ENCODE measurements around the gene ATXN2. TPM values are rescaled to one million over a fixed set of nuclear protein-coding genes. Genes with fewer than 3 reads are reported as not detected.

ATXN2 gene
- total and polyA plus RNA-seq, 8 donors = 12.9 to 28.2 (median 19.4) TPM

DNA sequence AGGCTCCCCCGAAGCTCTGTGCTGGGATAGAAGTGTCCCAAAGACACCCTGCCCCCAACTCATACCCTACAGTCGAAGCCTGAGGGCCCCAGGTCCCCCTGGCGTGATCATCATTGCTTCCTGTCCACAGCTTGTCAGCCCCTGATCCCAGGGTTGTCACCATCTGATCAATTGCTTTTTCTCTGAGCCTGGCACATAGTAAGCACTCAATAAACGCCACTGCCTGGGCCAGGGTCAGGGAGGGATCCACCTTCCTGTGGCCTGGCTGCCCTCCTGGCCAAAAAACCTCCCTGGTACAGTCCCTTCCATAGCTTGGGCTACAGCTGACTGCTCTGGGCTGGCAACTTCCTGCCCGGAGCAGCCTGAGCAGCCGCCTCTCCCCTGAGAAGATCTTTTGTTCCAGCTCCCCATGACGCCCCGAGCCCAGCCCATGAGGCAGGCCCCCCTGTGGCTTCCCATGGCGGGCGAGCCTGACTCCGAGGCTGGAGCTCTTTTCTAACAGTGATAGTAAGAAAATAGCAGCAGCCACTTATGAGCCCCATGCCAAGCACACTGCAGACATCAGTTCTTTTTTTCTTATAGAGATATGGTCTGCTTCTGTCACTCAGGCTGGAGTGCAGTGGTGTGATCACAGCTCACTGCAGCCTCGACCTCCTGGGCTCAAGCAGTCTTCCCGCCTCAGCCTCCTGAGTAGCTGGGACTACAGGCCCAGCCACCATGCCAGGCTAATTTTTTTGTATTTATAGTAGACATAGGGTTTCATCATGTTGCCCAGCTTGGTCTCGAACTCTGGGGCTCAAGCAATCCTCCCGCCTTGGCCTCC, 186.9 kb downstream of the ATXN2 start:
- peak in 1 of 4 donors; percentile 4 for ATAC-seq
- no peak for DNase-seq
- 77 to 79% methylated on average over 15 of the region's 15 CpGs for WGBS, 2 donors
- H3K9me3 ChIP-seq = no peaks in the 10 kb centered on the region
- H3K4me1 ChIP-seq = peaks cover 4 to 33% (median 15%) of the 10 kb centered on the region in 3 donors
- no peak overlapping the region for H3K4me3 ChIP-seq
- peak overlapping the region in 1 of 4 donors; percentile 15 for H3K27ac ChIP-seq
- no peak for TF ChIP-seq CTCF (IDR thresholded peaks at IDR 0.05)
- intact Hi-C loops (cut with DNase I) = no loop called here
- H3K27me3 ChIP-seq = no peaks in the 10 kb centered on the region
- no peaks in the 10 kb centered on the region for H3K36me3 ChIP-seq
- no peak for FAIRE-seq

- H3K27me3 ChIP-seq = no peaks in the 10 kb centered on the region
- WGBS, 2 donors = 66 to 74% methylated on average over 8 of the region's 8 CpGs
- TF ChIP-seq CTCF (IDR thresholded peaks at IDR 0.05) = no peak
- peaks cover 4 to 33% (median 15%) of the 10 kb centered on the region in 3 donors for H3K4me1 ChIP-seq
- ATAC-seq = peak in 3 of 4 donors; percentile 10 to 38 (median 21)
- no peaks in the 10 kb centered on the region for H3K9me3 ChIP-seq
- H3K27ac ChIP-seq = peak overlapping the region in 2 of 4 donors; percentile 53 to 69
- no peaks in the 10 kb centered on the region for H3K36me3 ChIP-seq
- DNase-seq = no peak
- no peak overlapping the region for H3K4me3 ChIP-seq
- no peak for FAIRE-seq
- intact Hi-C loops (cut with DNase I) = no loop called here
Observed at GRCh38 chr12:111411185-111411764, 187.8 kb downstream of the ATXN2 start.

DNA sequence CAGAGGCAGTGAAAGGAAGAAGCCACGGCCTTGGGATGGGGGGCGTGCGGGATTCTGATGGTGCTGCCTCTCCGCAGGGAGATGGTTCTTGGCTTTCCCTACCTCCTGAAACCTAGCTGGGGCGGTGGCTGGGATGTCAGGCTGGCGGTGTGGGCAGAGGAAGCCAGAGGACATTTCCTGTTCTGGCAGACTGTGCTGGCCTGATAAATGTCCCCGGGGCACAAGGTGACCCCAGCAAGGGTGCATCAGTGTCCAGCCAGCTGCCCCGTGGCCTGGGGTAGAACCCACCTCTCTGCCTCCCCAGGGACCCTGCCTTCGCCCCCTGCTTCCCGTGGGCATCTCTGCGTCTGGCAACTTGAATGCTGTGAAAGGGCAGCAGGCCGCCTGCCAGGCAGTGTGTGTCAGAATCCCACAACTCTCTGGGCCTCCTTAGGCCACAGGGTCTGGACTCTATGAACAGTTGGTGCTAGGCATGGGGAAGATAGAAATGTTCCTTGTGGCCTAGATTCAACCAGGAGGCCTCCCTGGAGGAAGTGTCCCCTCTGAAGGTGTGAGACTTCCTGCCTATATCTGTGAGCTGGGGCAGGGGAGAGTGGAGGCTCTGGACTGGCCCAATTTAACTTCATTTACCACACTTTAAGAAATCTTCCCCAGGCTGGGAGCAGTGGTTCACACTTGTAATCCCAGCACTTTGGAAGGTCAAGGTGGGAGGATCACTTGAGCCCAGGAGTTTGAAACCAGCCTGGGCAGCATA, 188.5 kb downstream of the ATXN2 start:
- TF ChIP-seq CTCF (IDR thresholded peaks at IDR 0.05) = no peak
- no peaks in the 10 kb centered on the region for H3K27me3 ChIP-seq
- intact Hi-C loops (cut with DNase I) = no loop called here
- no peaks in the 10 kb centered on the region for H3K9me3 ChIP-seq
- H3K36me3 ChIP-seq = no peaks in the 10 kb centered on the region
- FAIRE-seq = no peak
- H3K4me3 ChIP-seq = no peak overlapping the region
- 71 to 80% methylated on average over 12 of the region's 12 CpGs for WGBS, 2 donors
- peak overlapping the region; percentile 22 to 69 (median 43) for H3K27ac ChIP-seq
- ATAC-seq = no peak
- H3K4me1 ChIP-seq = peaks cover 4 to 33% (median 15%) of the 10 kb centered on the region in 3 donors
- DNase-seq = peak in 1 of 6 donors; percentile 74

GRCh38 chr12:111409780-111410430, 189.2 kb downstream of the ATXN2 start:
- WGBS, 2 donors = 54 to 62% methylated on average over 12 to 14 of the region's 14 CpGs
- ATAC-seq = no peak
- intact Hi-C loops (cut with DNase I) = no loop called here
- Histone ChIP-seq H3K4me3 (peak overlapping the region in 1 of 4 donors; percentile 92), H3K27ac (peak overlapping the region; percentile 22 to 69 (median 43)), H3K36me3 (no peaks in the 10 kb centered on the region), H3K4me1 (peaks cover 4 to 35% (median 15%) of the 10 kb centered on the region in 3 donors), H3K9me3 (no peaks in the 10 kb centered on the region), H3K27me3 (no peaks in the 10 kb centered on the region)
- FAIRE-seq = no peak
- TF ChIP-seq CTCF (IDR thresholded peaks at IDR 0.05) = no peak
- DNase-seq = peak in 4 of 6 donors; percentile 36 to 76 (median 64)
